Fibroblast of lung (primary cell): ENCODE measurements around the gene PREB.

Experiments
- CTCF ChIP-seq, 2 donors: IDR thresholded peaks in 1 of 2; conservative IDR thresholded peaks in 1 of 2; 1 replicate in 1 of 2; 2 replicates in 1 of 2; pipeline ENCODE4 v1.5.1; 2011 to 2012; ENCODE audit warnings: low read length in 2 of 2, control low read depth in 1 of 2, inconsistent platforms in 1 of 2, low read depth in 1 of 2, mild to moderate bottlenecking in 1 of 2
- EZH2 ChIP-seq: IDR thresholded peaks from 2 replicates; pipeline ENCODE4 v1.5.1; 2012; ENCODE audit warnings: low read length, control low read depth, mild to moderate bottlenecking; ENCODE audit errors: missing control alignments

DNA sequence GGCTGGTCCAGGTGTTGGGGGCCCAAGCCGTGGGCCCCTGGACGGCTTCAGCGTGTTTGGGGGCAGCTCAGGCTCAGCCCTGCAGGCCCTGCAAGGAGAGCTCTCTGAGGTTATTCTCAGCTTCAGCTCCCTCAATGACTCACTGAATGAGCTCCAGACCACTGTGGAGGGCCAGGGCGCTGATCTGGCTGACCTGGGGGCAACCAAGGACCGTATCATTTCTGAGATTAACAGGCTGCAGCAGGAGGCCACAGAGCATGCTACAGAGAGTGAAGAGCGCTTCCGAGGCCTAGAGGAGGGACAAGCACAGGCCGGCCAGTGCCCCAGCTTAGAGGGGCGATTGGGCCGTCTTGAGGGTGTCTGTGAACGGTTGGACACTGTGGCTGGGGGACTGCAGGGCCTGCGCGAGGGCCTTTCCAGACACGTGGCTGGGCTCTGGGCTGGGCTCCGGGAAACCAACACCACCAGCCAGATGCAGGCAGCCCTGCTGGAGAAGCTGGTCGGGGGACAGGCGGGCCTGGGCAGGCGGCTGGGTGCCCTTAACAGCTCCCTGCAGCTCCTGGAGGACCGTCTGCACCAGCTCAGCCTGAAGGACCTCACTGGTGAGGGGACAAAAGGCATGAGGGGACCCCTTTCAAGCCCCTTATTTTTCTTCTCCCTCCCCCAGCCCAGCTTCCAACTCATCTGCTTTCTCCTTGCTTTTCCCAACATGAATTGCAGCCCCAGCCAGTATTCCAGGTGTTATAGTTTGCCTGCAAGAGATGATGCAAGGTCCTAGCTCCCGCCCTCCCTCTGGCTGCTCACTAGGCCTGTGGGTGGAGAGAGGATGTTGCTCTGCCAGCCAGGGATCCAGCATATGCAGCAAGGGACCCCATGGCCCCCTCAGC, 50.8 kb downstream of the PREB start:
- TF ChIP-seq CTCF (conservative IDR thresholded peaks at IDR 0.05 in 1 of 2, IDR thresholded peaks at IDR 0.05 in 1 of 2; ENCODE audit: low read depth in 1 of 2, low read length in 2 of 2) (no peak), EZH2 (no peak)
